NCI-H460 (cell line): ENCODE measurements around the gene ABCD1. TPM values are rescaled to one million over a fixed set of nuclear protein-coding genes. Genes with fewer than 3 reads are reported as not detected.
"Not testable (repeated sequence)": the region's sequence is repeated elsewhere in the genome, so short reads cannot be mapped to it uniquely, and the experiment has no call there.

Experiments
- DNase-seq: peaks from one replicate; pipeline ENCODE4 v3.0.0-alpha.2; 2016; ENCODE audit warnings: low read depth; ENCODE audit errors: extremely low read depth
- polyA plus RNA-seq: library from polyadenylated mRNA; depleted of rRNA; stranded (reverse); fragments of >200 nt; gene quantifications from 2 replicates; pipeline ENCODE4 v1.2.3, GENCODE V29; 2014; cell fraction: nucleus; rRNA removed
- total RNA-seq: library from RNA; depleted of rRNA; stranded (reverse); fragments of >200 nt; shearing (Covaris generic); gene quantifications from 2 replicates; pipeline ENCODE4 v1.2.3, GENCODE V29; 2014; rRNA removed

Gene ABCD1
- 9.2 and 11.2 TPM in 2 replicates for total RNA-seq
- polyA plus RNA-seq = 13.3 and 23.6 TPM in 2 replicates

DNA sequence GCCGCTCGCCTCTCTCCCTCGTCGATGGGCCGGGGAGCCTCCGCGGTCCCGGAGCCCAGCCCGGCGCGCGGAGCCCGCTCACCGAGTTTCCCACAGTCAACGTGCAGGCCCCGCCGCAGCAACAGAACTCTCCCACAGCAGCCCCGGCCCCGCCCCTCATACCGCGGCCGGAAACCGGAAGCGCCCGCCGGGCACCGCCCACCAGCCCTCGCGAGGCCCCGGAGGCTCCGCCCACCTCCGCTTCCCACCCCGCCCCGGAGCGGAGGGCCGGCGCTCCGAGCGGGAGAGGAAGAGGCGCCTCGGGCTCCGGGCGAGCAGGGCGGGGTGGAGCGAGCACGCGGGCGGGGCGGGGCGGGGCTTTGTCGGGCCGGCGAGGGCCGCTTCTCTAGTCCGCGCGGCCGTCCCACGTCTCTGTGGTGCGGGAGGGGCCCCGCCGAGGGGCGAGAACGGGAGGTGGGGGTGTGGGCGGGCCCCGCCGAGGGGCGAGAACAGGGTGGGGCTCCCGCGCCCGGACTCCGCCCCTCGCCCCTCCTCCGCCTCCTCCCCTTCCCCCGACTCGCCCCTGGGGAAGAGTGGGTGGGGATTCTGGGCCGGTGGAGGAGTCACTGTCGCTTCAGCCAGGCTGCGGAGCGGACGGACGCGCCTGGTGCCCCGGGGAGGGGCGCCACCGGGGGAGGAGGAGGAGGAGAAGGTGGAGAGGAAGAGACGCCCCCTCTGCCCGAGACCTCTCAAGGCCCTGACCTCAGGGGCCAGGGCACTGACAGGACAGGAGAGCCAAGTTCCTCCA, at the start of gene ABCD1, which contains the start of gene BCAP31:
TSS of gene ABCD1 (plus strand) at position 605 of the 787 bp plus-strand sequence. CDS start 411 bp downstream, outside the sequence.
TSS of gene BCAP31 (minus strand) at position 136 of the 787 bp plus-strand sequence. CDS start 1,143 bp downstream, outside the sequence.
- DNase-seq = peak; percentile 90

DNA sequence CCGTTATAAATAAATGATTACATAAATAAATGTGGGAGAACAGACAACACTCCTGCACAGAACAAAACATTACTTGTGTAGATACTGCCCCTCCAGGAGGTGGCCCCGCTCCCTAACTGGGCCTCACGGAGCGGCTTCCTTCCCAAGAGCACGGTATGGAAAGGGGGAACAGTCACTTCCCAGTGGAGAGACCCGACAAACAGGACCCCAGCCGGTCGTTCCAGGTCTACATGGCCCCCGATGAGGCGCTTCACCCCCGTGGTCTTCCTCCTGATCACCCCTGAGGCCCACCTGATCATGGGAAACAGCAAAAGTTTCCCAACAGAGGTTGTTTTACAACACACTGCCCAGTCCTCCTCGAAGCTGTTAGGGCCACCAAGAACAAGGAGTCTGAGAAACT, 43.5 kb upstream of the ABCD1 start:
- DNase-seq = no peak

GRCh38 chrX:153683486-153683885, 41.2 kb upstream of the ABCD1 start:
- DNase-seq = not testable (repeated sequence)

- DNase-seq = no peak
Measured at GRCh38 chrX:153684467-153685155, 40.0 kb upstream of the ABCD1 start.

GRCh38 chrX:153685156-153685536, 39.5 kb upstream of the ABCD1 start:
- no peak for DNase-seq

DNA sequence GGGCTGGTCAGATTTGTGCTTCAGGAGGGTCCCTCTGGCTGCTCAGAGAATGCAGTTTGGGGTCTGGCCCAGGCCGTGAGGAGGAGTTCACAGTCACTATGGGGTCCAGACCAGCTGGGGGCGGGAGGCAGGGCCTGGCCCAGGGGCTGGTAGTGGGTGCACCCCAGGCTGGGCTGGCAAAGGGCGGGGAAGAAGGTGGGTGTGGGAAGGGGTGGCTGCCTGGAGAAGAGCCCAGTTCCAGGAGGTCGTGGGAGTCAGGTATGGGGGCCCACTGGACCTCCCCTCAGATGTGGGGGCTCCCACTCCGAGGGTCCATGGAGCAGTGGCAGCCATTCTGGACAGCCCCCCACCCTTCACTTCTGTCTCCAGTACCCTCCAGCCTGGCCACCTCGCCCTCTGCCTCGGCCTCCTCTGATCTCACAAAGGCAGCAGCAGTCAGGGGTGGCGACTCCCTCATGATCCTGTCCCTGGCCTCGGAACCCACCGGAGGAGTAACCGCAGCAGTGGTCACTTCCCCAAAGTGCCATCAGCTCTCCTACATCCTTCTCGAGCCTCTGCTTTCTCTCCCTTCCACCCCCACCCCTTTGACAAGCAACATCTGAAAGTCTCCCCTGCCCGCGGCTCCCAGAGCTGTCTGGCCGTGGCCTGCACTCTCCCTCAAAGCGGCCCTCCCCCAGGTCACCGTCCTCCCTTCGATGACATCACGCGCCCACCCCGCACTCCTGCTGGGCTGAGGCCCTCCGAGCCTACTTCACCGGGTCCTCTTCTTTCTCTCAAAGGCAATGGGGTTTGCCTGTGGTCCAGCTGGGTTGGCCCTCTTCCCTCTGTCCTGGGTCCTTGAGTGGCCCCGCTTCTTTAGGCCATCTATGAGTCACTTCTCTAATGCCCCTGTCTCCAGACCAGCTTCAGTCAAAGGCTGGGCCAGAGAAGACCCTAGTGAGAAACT, 38.6 kb upstream of the ABCD1 start:
- no peak for DNase-seq

- DNase-seq = no peak
Measured at GRCh38 chrX:153686711-153687110, 37.9 kb upstream of the ABCD1 start.

DNA sequence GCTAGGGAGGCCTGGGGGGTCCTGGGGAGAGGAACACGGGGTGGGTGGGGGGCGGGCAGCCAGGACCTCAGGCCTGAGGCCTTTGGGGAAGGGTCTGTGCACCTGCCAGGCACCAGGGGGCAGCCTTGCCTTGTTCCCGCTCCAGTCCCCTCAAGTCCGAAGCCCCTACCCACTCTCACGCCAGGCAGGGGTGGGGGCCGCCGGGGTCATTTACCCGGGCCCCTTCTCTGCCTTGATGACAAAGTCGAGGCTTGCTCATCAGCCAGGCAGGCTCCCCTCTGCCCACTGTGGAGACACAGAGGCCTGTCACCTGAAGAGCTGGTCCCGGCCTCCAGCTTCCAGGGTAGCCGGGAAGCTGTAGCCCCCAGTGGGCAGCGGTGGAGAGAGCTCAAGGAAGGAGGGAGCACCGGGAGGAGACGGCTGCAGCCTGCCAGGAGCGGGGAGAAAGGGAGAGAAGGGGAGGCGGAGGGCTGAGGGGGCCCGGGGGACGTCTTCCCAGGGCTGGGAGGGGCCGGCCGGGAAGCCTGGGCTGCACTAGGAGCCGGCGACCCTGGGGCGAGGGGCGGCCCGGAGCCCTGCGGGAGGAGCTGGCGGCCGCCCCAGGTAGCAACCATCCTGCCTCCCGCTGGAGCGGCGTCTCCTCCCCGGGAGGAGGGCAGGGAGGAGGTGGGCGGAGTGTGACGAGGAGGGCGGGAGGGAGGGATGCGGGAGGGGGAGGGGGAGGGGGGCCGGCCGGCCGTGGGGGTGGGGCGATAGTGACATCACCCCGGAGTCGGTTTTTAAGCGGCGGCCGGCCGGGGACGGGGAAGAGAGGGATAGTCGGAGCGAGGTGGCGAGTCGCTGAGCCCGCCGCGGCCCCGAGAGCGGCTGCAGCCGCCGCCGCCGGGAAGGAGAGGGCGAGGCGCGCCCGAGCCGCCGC, 37.3 kb upstream of the ABCD1 start, which contains the start of gene SLC6A8:
TSS of gene SLC6A8 (plus strand) at position 806 of the 919 bp plus-strand sequence. CDS start 649 bp downstream, outside the sequence.
- peak; percentile 68 for DNase-seq

GRCh38 chrX:153688071-153688470, 36.6 kb upstream of the ABCD1 start:
- DNase-seq = no peak

GRCh38 chrX:153688506-153688905, 36.1 kb upstream of the ABCD1 start:
- no peak for DNase-seq

DNA sequence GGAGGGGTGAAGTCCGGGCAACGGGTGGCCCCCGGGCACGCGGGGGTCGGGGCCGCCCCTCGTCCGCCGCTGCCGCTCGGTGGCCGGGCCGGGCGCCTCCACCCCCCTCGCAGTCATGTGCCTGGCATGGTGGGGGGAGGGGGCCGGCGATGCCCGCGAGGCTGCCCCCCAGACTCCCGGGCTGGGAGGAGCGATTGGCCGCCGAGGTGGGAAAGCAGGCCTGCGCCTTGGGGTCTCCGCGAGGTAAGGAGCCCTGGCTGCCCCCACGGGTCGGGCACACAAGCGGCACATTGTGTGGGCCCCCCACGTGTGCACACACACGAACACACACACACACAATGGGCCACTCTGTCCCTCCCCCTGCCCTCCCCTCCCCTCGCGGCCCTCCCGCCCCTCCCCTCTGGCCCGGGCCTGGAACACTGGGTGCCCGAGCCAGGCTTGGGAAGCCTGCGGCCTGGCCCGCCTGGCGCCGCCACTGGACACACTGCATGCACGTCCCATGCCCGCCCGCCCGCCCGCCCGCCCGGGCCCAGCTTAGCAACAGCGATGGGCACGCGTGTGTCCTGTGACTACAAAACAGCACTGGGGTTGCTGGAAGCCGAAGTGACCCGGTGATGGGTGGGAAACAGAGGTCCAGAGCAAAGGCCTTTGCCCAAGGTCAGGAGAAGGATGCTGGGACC, 35.6 kb upstream of the ABCD1 start:
- peak; percentile 22 for DNase-seq

GRCh38 chrX:153689654-153690465, 34.8 kb upstream of the ABCD1 start:
- DNase-seq = no peak

DNA sequence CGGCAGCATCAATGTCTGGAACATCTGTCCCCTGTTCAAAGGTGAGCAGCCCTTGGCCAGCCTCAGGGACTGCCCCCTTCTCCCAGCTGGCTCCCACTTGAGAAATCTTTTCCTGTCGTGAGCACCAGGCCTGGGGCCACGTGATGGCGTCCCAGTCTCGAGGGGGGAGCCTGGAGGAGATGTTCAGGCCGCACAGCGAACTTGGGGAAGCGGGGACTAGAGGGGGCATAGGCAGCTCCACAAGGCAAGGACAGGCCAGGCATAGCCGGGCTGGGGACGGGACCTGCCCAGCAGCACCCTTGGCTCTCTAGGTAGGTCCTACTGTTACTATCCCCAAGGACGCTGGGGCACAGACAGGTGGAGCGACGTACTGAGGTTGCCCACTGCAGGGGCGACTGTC, 34.2 kb upstream of the ABCD1 start:
- no peak for DNase-seq

DNA sequence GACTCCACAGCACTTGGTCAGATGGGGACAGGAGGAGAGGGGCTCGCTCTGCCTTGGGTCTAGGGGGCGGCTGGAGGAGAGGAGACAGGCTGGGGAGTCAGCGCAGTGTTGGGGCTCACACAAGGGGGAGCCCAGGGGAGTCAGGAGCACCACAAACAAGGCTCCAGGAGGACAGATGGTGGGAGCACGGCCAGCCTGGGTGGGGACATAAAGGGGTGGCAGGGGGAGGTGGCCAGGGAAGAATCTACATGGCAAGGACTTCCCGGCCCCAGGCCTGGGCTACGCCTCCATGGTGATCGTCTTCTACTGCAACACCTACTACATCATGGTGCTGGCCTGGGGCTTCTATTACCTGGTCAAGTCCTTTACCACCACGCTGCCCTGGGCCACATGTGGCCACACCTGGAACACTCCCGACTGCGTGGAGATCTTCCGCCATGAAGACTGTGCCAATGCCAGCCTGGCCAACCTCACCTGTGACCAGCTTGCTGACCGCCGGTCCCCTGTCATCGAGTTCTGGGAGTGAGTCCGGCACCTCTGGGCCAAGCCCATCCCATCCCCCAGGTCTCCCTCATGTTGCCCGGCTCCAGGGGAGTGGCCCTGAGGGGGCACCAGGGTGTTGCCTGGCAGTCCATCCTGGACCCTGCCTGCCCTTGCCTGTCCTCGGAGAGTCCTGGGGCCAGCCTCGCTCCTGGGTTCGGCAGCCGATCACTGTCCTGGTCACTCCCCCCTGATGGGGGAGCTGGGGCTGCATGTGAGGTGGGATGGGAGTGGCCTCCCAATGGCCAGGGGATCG, 33.4 kb upstream of the ABCD1 start:
- not testable (repeated sequence) for DNase-seq

DNA sequence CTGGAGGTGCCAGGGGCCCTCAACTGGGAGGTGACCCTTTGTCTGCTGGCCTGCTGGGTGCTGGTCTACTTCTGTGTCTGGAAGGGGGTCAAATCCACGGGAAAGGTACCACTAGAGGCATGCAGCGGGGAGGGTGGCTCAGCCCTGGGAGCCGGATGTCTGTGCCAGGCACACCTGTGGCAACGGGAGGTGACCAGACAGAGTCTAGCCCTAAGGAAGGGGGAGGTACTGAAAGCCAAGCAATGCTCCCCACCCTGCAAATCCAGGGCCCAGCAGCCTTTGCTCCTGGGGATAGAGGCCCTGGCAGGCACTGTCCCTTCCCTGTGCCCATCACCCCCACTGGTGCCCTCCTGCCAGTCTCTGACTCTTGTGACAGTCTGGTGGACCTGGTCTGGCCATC, 32.7 kb upstream of the ABCD1 start:
- DNase-seq = no peak

GRCh38 chrX:153692611-153693156, 32.0 kb upstream of the ABCD1 start:
- DNase-seq = no peak
